GM23248 (cell line): ENCODE data around the gene CEACAM1. TPM values are rescaled to one million over a fixed set of nuclear protein-coding genes. Genes with fewer than 3 reads are reported as not detected.

Source experiments
- DNase-seq: peaks from one replicate; pipeline ENCODE4 v3.0.0-alpha.2; 2015
- H2AFZ ChIP-seq: fragments of 200-600 bp; sonication (generic); 2 replicates; pipeline ENCODE4 v1.6.1; 2016; ENCODE audit warnings: antibody characterized with exemption
- H3F3A ChIP-seq: fragments of 200-600 bp; sonication (generic); 2 replicates; pipeline ENCODE4 v1.6.1; 2016; ENCODE audit warnings: mild to moderate bottlenecking, antibody characterized with exemption, mixed run types; ENCODE audit not compliant: insufficient read depth
- H3K27ac ChIP-seq: fragments of 200-600 bp; sonication (generic); 2 replicates; pipeline ENCODE4 v1.5.1; 2016; ENCODE audit warnings: mild to moderate bottlenecking
- H3K27me3 ChIP-seq: fragments of 200-600 bp; sonication (generic); replicated peaks from 2 replicates; pipeline ENCODE4 v1.6.1; 2016; ENCODE audit warnings: mild to moderate bottlenecking; ENCODE audit not compliant: insufficient read depth
- H3K36me3 ChIP-seq: fragments of 200-600 bp; sonication (generic); 2 replicates; pipeline ENCODE4 v1.6.1; 2016; ENCODE audit warnings: low read depth, mild to moderate bottlenecking
- H3K4me1 ChIP-seq: fragments of 200-600 bp; sonication (generic); 2 replicates; pipeline ENCODE4 v1.6.1; 2016; ENCODE audit warnings: mild to moderate bottlenecking; ENCODE audit not compliant: insufficient read depth
- H3K4me2 ChIP-seq: fragments of 200-600 bp; sonication (generic); one replicate; pipeline ENCODE4 v1.6.1; 2016; ENCODE audit warnings: mild to moderate bottlenecking; ENCODE audit not compliant: unreplicated experiment
- H3K4me3 ChIP-seq: fragments of 200-600 bp; sonication (generic); 2 replicates; pipeline ENCODE4 v1.5.1; 2016; ENCODE audit warnings: mild to moderate bottlenecking
- H3K79me2 ChIP-seq: fragments of 200-600 bp; sonication (generic); 2 replicates; pipeline ENCODE4 v1.6.1; 2016; ENCODE audit warnings: mild to moderate bottlenecking; ENCODE audit not compliant: insufficient read depth
- H3K9ac ChIP-seq: fragments of 200-600 bp; sonication (generic); 2 replicates; pipeline ENCODE4 v1.6.1; 2016; ENCODE audit warnings: mild to moderate bottlenecking
- H3K9me2 ChIP-seq: fragments of 200-600 bp; sonication (generic); 2 replicates; pipeline ENCODE4 v1.6.1; 2016; ENCODE audit warnings: mixed run types, mild to moderate bottlenecking, moderate library complexity; ENCODE audit not compliant: insufficient read depth
- H3K9me3 ChIP-seq: fragments of 200-600 bp; sonication (generic); one replicate; pipeline ENCODE4 v1.6.1; 2017; ENCODE audit warnings: low read depth
- H4K20me1 ChIP-seq: fragments of 200-600 bp; sonication (generic); 2 replicates; pipeline ENCODE4 v1.6.0; 2016; ENCODE audit not compliant: insufficient read depth
- EZH2 ChIP-seq: fragments of 200-600 bp; sonication (generic); IDR thresholded peaks from 2 replicates; pipeline ENCODE4 v1.6.1; 2018; ENCODE audit warnings: antibody characterized with exemption, mild to moderate bottlenecking; ENCODE audit not compliant: insufficient read depth, poor library complexity, severe bottlenecking
- EZH2phosphoT487 ChIP-seq: fragments of 200-600 bp; sonication (generic); IDR thresholded peaks from 2 replicates; pipeline ENCODE4 v1.6.1; 2018; ENCODE audit warnings: antibody characterized with exemption, moderate library complexity, mild to moderate bottlenecking, low read depth; ENCODE audit not compliant: insufficient read depth
- WGBS, 2 experiments: methylation state at CpG; one replicate each; pipeline ENCODE4 v1.1.6; 2015 to 2017; ENCODE audit warnings: low lambda C conversion rate in 2 of 2, low coverage in 1 of 2; ENCODE audit errors: missing lambda C conversion rate in 2 of 2; 5-methylcytosine and 5-hydroxymethylcytosine counted together
- in situ Hi-C: fragments of 300-500 bp; cut with MboI; formaldehyde crosslinking; loops from 2 replicates; pipeline ENCODE4 v1.15.0; 2020
- polyA plus RNA-seq: library from polyadenylated mRNA; unstranded; fragments of >200 nt; fragmentation: Nextera tagmentation; extraction: Ambion mirVana; gene quantifications from 2 replicates; pipeline ENCODE4 v1.2.1, GENCODE V29; 2016
- total RNA-seq: library from RNA; depleted of rRNA; stranded (reverse); fragments of >200 nt; shearing (Covaris generic); gene quantifications from 2 replicates; pipeline ENCODE4 v1.2.3, GENCODE V29; 2014

Gene CEACAM1
- total and polyA plus RNA-seq, 2 experiments from 2014 or later: not detected

- peaks cover 86% of the 10 kb centered on the region for H3K27me3 ChIP-seq
- H2AFZ ChIP-seq: no peak overlapping the region
- 10 to 28% methylated on average over 2 of the region's 2 CpGs for WGBS, 2 experiments
- in situ Hi-C loops: no loop called here
- no peak overlapping the region for H3K4me3 ChIP-seq
- no peak overlapping the region for H3K9ac ChIP-seq
- no peak overlapping the region for H3K4me2 ChIP-seq
- H4K20me1 ChIP-seq: no peaks in the 10 kb centered on the region
- H3K27ac ChIP-seq: no peak overlapping the region
- no peaks in the 10 kb centered on the region for H3K79me2 ChIP-seq
- H3K9me3 ChIP-seq: no peaks in the 10 kb centered on the region
- no peaks in the 10 kb centered on the region for H3F3A ChIP-seq
- TF ChIP-seq EZH2: no peak
- TF ChIP-seq EZH2phosphoT487: no peak
- no peak for DNase-seq
- no peaks in the 10 kb centered on the region for H3K36me3 ChIP-seq
- H3K9me2 ChIP-seq: no peaks in the 10 kb centered on the region
- no peaks in the 10 kb centered on the region for H3K4me1 ChIP-seq
These were observed 19.6 kb upstream of the CEACAM1 start for GRCh38 chr19:42547929-42548328.

- H2AFZ ChIP-seq: no peak overlapping the region
- no peak for DNase-seq
- no peak overlapping the region for H3K9ac ChIP-seq
- 49 to 55% methylated on average over 4 of the region's 4 CpGs for WGBS, 2 experiments
- no peaks in the 10 kb centered on the region for H3K36me3 ChIP-seq
- in situ Hi-C loops: no loop called here
- no peaks in the 10 kb centered on the region for H4K20me1 ChIP-seq
- H3F3A ChIP-seq: no peaks in the 10 kb centered on the region
- no peak overlapping the region for H3K4me3 ChIP-seq
- H3K27me3 ChIP-seq: peaks cover 85% of the 10 kb centered on the region
- no peaks in the 10 kb centered on the region for H3K9me2 ChIP-seq
- no peak overlapping the region for H3K4me2 ChIP-seq
- no peaks in the 10 kb centered on the region for H3K9me3 ChIP-seq
- H3K79me2 ChIP-seq: no peaks in the 10 kb centered on the region
- H3K27ac ChIP-seq: no peak overlapping the region
- no peaks in the 10 kb centered on the region for H3K4me1 ChIP-seq
- TF ChIP-seq EZH2 (no peak), EZH2phosphoT487 (no peak)
These were observed 18.7 kb upstream of the CEACAM1 start for GRCh38 chr19:42546831-42547500.

DNA sequence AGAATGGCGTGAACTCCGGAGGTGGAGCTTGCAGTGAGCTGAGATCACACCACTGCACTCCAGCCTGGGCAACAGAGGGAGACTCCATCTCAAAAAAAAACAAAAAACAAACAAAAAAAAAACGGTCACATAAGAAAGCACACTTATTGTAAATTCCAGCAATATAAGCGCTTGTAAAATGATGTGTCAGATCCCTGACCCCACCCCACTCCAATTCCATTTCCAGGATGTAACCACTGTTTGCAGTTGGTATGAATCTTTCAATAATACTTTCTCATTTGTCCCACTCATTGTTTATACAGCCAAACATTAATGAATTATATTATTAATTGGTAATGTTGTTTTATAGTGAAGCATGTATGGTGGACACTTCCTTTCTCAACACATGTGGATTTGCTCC, 15.9 kb upstream of the CEACAM1 start:
- Histone ChIP-seq H3K9me3 (no peaks in the 10 kb centered on the region), H3K27me3 (peaks cover 75% of the 10 kb centered on the region), H3K4me2 (no peak overlapping the region), H3K9ac (no peak overlapping the region), H3K79me2 (no peaks in the 10 kb centered on the region), H3K9me2 (no peaks in the 10 kb centered on the region), H3F3A (no peaks in the 10 kb centered on the region), H3K4me3 (no peak overlapping the region), H2AFZ (no peak overlapping the region), H3K36me3 (no peaks in the 10 kb centered on the region), H4K20me1 (no peaks in the 10 kb centered on the region), H3K4me1 (no peaks in the 10 kb centered on the region), H3K27ac (no peak overlapping the region)
- TF ChIP-seq EZH2phosphoT487: no peak
- no peak for TF ChIP-seq EZH2
- WGBS, 2 experiments: 65 to 74% methylated on average over 2 to 4 of the region's 4 CpGs
- DNase-seq: no peak
- in situ Hi-C loops: no loop called here

DNA sequence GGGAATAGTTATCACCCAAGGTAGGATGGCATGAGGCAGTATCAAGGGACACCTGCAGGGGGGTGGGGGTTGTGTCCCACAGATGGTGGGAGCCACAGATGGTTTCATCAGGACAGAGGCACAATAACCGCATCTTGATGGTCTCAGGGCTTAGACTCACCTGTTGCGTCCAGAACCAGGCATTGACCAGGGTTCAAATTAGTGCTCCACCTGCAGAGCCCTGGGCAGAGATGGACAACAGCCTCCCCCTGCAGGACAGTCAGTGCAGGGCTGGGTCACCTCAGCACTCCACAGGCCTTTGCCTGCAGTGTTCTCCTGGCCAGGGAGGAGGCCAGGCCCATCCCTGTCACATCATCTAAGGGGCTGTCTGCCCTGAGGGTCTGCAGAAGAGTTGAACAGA, 14.5 kb upstream of the CEACAM1 start:
- TF ChIP-seq EZH2phosphoT487 (no peak), EZH2 (no peak)

GRCh38 chr19:42540071-42540553, 11.8 kb upstream of the CEACAM1 start:
- TF ChIP-seq EZH2 (no peak), EZH2phosphoT487 (no peak)
- in situ Hi-C loops: no loop called here
- peaks cover 77% of the 10 kb centered on the region for H3K27me3 ChIP-seq
- H3K4me2 ChIP-seq: no peak overlapping the region
- H3K9me2 ChIP-seq: no peaks in the 10 kb centered on the region
- no peaks in the 10 kb centered on the region for H4K20me1 ChIP-seq
- H3K79me2 ChIP-seq: no peaks in the 10 kb centered on the region
- no peak overlapping the region for H3K4me3 ChIP-seq
- no peak overlapping the region for H3K9ac ChIP-seq
- H3K9me3 ChIP-seq: no peaks in the 10 kb centered on the region
- no peaks in the 10 kb centered on the region for H3F3A ChIP-seq
- WGBS, 2 experiments: 36 to 38% methylated on average over 8 of the region's 8 CpGs
- no peak overlapping the region for H2AFZ ChIP-seq
- H3K4me1 ChIP-seq: no peaks in the 10 kb centered on the region
- H3K36me3 ChIP-seq: no peaks in the 10 kb centered on the region
- DNase-seq: peak; percentile 21
- no peak overlapping the region for H3K27ac ChIP-seq

More for the DNA sequence above, 14.5 kb upstream of the CEACAM1 start:
- Histone ChIP-seq H3K9me2 (no peaks in the 10 kb centered on the region), H3K4me3 (no peak overlapping the region), H3K79me2 (no peaks in the 10 kb centered on the region), H3F3A (no peaks in the 10 kb centered on the region), H2AFZ (no peak overlapping the region), H3K4me1 (no peaks in the 10 kb centered on the region), H4K20me1 (no peaks in the 10 kb centered on the region), H3K9me3 (no peaks in the 10 kb centered on the region), H3K27ac (no peak overlapping the region), H3K9ac (no peak overlapping the region), H3K36me3 (no peaks in the 10 kb centered on the region), H3K27me3 (peaks cover 75% of the 10 kb centered on the region), H3K4me2 (no peak overlapping the region)
- in situ Hi-C loops: no loop called here
- WGBS, 2 experiments: 68 to 79% methylated on average over 2 of the region's 2 CpGs
- DNase-seq: no peak
